HG03378 (cell line): Measurements from ENCODE around the gene MALAT1.

Source experiments
- ATAC-seq: cut with Tn5 transposase; IDR thresholded peaks from one replicate; pipeline ENCODE4 v1.9.1; 2021; ENCODE audit warnings: mild to moderate bottlenecking, moderate library complexity; ENCODE audit not compliant: unreplicated experiment

Gene MALAT1

DNA sequence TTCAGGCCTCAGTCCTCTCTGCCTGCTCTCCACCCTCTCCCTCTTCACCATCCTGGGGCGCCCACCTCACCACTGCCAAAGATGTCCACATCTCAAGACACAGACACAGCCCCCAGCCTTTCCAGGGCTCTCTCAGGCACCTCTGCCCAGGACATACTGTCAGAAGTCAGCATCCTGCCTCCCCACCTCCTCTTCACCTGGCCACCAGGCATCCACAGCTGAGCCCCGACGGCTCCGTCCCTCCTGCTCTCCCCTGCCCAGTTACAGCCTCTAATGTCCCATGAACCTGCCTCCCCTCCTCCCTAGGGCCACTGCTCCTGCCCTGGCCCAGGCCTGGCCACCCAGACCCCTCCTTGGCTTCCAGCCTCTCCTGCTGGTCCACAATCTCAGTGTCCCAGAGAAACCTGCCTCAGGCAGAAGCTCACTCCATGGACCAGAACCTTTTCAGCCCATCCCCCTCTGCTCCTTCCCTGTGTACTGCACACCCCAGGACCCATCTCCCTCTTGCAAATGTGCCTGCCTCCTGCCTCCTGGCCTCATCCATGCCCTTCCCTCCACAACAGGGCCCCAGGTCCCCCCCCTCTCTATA, 56.1 kb downstream of the MALAT1 start:
- ATAC-seq: no peak

DNA sequence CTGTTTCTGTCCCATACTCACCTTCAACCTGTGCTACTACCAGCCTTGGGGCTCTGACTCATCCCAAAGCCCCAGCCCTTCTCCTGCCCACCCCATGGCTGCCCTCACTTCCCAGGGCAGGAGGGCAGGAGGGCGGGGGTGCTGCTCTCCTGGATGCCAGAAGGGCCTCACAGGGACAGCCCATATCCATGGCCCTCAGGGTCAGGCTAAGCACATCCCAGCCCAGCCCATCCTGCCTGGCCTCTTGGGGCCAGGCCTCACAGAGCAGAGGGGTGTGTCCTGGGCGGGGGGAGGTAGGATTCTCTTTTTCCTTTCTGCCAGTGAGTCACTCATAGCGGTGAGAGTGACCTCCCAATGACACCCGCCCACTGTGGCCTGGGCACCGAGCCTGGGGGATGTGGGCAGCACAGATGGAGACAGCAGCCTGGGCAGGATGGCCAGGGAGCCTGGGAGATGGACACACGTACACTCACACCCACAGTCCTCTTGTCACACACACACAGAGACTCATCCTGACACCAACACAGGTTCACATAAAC, 56.9 kb downstream of the MALAT1 start:
- no peak for ATAC-seq
